GM13977 (cell line): ENCODE measurements around the gene C1S.

Experiments
- DNase-seq: peaks from one replicate; pipeline ENCODE4 v3.0.0; 2012; ENCODE audit warnings: low spot score
- CTCF ChIP-seq: IDR thresholded peaks from 2 replicates; pipeline ENCODE4 v1.5.1; 2012; ENCODE audit warnings: mild to moderate bottlenecking, control low read depth; ENCODE audit not compliant: insufficient read depth; ENCODE audit errors: extremely low read depth, missing control alignments
- in situ Hi-C: fragments of 300-500 bp; cut with MboI; formaldehyde crosslinking; loops from one replicate; pipeline ENCODE4 v1.12.0; 2022; ENCODE audit warnings: low sequenced_read_pairs, low pct_unique_long_range_greater_than_20kb, mixed read lengths, inconsistent platforms; ENCODE audit not compliant: unreplicated experiment

C1S gene

DNA sequence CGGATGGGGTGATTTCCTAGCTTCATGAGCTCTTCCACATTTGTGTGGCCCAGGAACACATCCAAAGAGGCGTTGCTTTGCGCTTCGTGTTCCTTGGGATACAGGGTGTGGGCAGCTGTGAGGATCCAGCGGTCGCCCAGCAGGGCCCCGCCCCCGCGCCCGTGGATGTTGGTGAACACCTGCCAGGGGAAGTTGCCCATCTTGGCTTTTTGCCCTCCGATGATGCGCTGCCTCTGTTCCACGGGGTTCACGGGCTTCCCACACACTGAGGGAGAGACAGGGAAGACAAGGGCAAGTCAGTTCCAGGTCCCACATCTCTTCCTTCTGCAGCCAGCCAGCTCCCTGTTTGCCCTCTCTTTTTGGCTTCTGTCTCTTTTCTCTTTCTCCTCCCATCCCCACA, 20.5 kb downstream of the C1S start:
- TF ChIP-seq CTCF, result no peak
- in situ Hi-C loops, result no loop called here
- DNase-seq, result no peak

DNA sequence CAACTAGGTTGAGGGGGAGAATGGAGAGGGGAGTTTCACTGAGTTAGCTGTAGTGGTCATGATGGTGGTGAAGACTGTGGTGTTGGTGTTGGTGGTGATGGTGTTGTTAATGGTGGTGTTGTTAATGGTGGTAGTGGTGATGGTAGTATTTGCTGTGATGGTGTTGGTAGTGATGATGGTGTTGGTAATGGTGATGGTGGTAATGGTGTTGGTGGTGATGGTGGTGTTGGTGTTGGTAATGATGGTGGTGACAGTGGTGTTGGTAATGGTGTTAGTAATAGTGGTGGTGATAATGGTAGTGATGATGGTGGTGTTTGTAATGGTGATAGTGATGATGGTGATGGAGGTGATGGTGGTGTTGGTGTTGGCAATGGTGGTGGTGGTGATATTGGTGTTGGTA, 22.6 kb downstream of the C1S start:
- no peak for TF ChIP-seq CTCF
- DNase-seq, result no peak
- in situ Hi-C loops, result no loop called here

- in situ Hi-C loops, result no loop called here
These were observed 28.8 kb downstream of the C1S start for GRCh38 chr12:7089196-7089871.

GRCh38 chr12:7090222-7090998, 29.9 kb downstream of the C1S start:
- no peak for TF ChIP-seq CTCF
- in situ Hi-C loops, result no loop called here

More at GRCh38 chr12:7089196-7089871, 28.8 kb downstream of the C1S start:
- no peak for DNase-seq
- no peak for TF ChIP-seq CTCF

GRCh38 chr12:7091171-7091570, 30.7 kb downstream of the C1S start:
- DNase-seq, result no peak
- in situ Hi-C loops, result no loop called here
- no peak for TF ChIP-seq CTCF

More at GRCh38 chr12:7090222-7090998, 29.9 kb downstream of the C1S start:
- no peak for DNase-seq

GRCh38 chr12:7091660-7092228, 31.2 kb downstream of the C1S start:
- no peak for TF ChIP-seq CTCF
- in situ Hi-C loops, result no loop called here
- DNase-seq, result no peak
